Measurements from ENCODE around the gene MLXIP. TPM values are rescaled to one million over a fixed set of nuclear protein-coding genes. Genes with fewer than 3 reads are reported as not detected.

Gene MLXIP
- total and polyA plus RNA-seq, 8 donors, result 48.1 to 98.7 (median 77.9) TPM

DNA sequence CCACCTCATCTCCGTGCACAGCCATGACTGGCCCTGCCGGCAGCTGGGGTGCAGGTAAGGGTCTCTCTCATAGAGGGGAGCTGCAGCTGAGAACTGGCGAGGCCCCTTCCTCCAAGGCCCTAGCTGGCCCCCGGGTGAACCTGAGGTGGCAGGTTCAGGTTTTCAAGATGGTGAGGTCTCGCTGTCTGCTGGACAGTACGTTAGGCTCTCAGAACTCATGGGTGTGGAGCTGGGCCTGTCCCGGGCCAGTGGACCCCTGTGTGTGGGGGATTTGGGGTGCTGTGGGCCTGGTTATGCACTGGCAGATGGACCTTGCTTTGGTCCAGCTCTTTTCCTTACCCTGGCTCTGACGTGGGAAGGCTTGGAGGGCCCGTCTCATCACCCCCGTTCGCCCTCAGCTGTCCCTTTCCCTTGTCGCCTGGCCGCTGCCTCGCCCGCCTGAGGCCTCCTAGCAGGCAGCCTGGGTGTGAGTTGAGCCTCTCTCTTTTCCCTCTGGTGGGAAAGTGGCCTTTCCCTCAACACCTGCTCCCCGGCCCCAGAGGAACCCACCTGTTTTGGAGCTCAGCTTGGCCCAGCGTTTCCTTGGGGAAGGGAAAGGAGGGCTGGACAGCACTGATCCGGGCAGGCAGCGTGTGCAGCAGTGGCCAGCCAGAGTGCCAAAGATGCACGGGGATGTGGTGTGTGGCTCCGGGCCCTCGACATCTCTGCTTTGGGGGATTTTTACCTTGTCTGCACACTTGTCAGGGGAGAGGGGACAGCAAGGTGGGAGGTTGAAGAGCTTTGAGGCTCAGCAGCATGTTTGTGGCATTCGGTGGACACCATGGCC is 67.2 kb downstream of the MLXIP start:
- Histone ChIP-seq H3K36me3 (peaks cover 0 to 43% of the 10 kb centered on the region in 2 donors), H3K4me1 (no peaks in the 10 kb centered on the region), H3K27me3 (no peaks in the 10 kb centered on the region), H3K4me3 (no peak overlapping the region), H3K27ac (no peak overlapping the region), H3K9me3 (no peaks in the 10 kb centered on the region)
- ATAC-seq, result no peak
- intact Hi-C loops (cut with DNase I), result no loop called here
- DNase-seq, result no peak
- TF ChIP-seq, protein P1, sequence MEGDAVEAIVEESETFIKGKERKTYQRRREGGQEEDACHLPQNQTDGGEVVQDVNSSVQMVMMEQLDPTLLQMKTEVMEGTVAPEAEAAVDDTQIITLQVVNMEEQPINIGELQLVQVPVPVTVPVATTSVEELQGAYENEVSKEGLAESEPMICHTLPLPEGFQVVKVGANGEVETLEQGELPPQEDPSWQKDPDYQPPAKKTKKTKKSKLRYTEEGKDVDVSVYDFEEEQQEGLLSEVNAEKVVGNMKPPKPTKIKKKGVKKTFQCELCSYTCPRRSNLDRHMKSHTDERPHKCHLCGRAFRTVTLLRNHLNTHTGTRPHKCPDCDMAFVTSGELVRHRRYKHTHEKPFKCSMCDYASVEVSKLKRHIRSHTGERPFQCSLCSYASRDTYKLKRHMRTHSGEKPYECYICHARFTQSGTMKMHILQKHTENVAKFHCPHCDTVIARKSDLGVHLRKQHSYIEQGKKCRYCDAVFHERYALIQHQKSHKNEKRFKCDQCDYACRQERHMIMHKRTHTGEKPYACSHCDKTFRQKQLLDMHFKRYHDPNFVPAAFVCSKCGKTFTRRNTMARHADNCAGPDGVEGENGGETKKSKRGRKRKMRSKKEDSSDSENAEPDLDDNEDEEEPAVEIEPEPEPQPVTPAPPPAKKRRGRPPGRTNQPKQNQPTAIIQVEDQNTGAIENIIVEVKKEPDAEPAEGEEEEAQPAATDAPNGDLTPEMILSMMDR (IDR thresholded peaks at IDR 0.05), result no peak

DNA sequence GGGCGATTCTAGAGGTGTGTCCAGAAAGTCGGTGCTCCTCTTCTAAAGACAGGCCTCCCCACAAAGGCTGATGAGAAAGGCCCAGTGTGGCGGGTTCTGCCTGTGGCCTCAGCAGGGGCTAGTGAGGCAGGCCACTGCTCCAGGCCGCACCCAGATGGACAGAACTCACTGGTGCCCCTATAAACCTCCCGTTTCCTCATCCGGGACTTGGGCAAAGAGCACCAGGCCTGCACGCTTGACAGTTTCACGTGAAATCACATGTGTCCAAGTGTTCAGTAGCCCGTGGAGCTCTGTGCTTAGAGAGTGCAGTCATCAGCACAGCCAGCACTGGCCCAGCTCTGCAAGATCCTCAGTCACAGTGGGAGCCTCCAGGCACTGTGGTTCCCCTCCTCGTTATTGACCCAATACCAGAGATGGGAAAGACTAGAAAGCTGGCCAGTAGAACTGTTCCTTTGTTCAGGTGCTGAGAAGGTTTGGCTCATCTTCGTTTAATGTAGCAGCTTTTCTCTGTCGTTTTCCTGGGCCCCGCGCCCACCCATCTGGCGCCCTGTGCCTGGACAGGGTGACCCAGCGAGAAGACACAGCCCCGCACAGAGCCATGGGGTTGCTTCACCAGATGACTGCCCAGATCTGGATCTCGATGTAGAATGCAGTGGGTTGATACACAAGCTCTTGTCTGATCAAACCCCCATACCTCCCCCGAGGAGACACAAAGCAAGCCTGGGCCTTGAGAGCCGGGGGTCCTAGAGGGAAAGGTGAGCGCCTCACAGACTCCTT is 69.1 kb downstream of the MLXIP start:
- H3K36me3 ChIP-seq, result peaks cover 0 to 24% of the 10 kb centered on the region in 2 donors
- no peaks in the 10 kb centered on the region for H3K9me3 ChIP-seq
- H3K27ac ChIP-seq, result no peak overlapping the region
- no peak overlapping the region for H3K4me3 ChIP-seq
- no peaks in the 10 kb centered on the region for H3K4me1 ChIP-seq
- DNase-seq (no peak), ATAC-seq (no peak)
- TF ChIP-seq, protein P1 (IDR thresholded peaks at IDR 0.05), result no peak
- H3K27me3 ChIP-seq, result no peaks in the 10 kb centered on the region
- intact Hi-C loops (cut with DNase I), result no loop called here

DNA sequence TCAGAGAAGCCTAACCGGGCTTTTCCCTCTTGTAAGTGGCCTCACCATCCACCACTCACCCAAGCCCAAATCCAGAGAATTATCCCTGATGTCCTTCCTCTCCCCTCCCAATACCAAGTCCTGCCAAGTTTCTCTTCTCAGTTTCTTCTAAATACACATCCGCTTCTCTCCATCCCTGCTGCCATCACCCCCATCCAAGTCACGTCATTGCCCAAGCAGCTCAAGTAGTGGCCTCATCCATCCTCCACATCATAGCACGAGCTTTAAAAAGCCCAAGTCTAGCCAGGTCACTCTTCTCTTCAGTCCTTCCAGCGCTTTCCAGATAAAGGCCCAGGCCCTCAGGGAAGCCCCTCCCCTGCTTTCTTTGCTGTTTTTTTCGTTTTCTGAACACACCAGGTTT is 70.1 kb downstream of the MLXIP start:
- DNase-seq (peak in 2 of 4 donors; percentile 17 to 56), ATAC-seq (no peak)
- H3K4me1 ChIP-seq, result no peaks in the 10 kb centered on the region
- no peaks in the 10 kb centered on the region for H3K9me3 ChIP-seq
- H3K27ac ChIP-seq, result no peak overlapping the region
- H3K4me3 ChIP-seq, result no peak overlapping the region
- TF ChIP-seq, protein P1 (IDR thresholded peaks at IDR 0.05), result no peak
- peaks cover 0 to 14% of the 10 kb centered on the region in 2 donors for H3K36me3 ChIP-seq
- intact Hi-C loops (cut with DNase I), result no loop called here
- no peaks in the 10 kb centered on the region for H3K27me3 ChIP-seq

DNA sequence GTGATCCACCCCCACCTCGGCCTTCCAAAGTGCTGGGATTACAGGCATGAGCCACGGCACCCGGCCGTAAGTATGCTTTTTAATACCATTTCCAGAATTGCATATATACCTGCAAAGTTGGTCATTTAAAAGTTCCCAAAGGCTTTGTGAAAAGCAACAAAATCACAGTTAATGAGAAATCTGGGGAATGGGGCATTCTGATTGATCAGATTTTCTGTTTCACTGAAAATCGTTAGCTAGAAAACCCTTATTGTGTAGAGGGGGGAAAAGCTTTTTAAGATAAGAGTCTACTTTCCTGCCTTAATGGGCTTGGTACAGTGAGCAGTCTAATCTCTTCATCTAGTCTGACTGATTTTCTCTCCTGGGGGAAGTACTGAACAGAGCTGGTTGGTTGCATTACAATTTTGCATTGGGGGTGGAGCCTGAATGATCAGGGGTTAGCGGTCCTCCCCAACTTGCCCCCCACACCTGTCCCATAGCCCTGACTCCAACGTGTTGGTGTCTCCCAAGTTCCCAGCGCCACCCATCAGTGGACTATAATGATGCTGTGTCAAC is 71.6 kb downstream of the MLXIP start:
- TF ChIP-seq, protein P1 (IDR thresholded peaks at IDR 0.05), result no peak
- Histone ChIP-seq H3K9me3 (no peaks in the 10 kb centered on the region), H3K36me3 (no peaks in the 10 kb centered on the region), H3K4me3 (no peak overlapping the region), H3K27me3 (no peaks in the 10 kb centered on the region), H3K27ac (no peak overlapping the region), H3K4me1 (no peaks in the 10 kb centered on the region)
- intact Hi-C loops (cut with DNase I), result no loop called here
- DNase-seq (no peak), ATAC-seq (no peak)

DNA sequence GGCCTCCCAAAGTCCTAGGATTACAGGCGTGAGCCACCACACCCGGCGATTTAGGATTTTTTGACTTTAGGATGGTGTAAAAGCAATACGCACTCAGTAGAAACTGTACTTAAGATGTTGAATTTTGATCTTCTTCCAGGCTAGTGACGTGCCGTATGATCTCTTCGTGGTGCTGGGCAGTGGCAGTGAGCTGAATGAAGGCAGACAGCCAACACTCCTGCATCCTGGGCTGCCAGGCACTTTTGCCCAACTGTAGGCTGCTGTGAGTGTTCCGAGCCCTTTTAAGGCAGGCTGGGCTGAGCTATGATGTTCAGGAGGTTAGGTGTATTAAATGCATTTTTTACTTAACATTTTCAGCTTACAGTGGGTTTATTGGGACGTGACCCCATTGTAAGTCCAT is 74.2 kb downstream of the MLXIP start:
- Histone ChIP-seq H3K27me3 (no peaks in the 10 kb centered on the region), H3K36me3 (no peaks in the 10 kb centered on the region), H3K9me3 (no peaks in the 10 kb centered on the region), H3K4me1 (no peaks in the 10 kb centered on the region), H3K27ac (no peak overlapping the region), H3K4me3 (no peak overlapping the region)
- intact Hi-C loops (cut with DNase I), result no loop called here
- no peak for ATAC-seq
- no peak for DNase-seq
- TF ChIP-seq, protein P1 (IDR thresholded peaks at IDR 0.05), result no peak

All from left lung (tissue), 10 donors.